Measurements from ENCODE around the gene ARHGAP19. TPM values are rescaled to one million over a fixed set of nuclear protein-coding genes. Genes with fewer than 3 reads are reported as not detected.
A peak's percentile ranks its signal among the peaks of the same experiment; 100 is the strongest.

The ARHGAP19 gene
- total and polyA plus RNA-seq, 2 donors (not counting 3 experiments of a cell fraction or from before 2014, with no cell fraction given) = 6.8 to 20.0 TPM

- intact Hi-C loops (cut with micrococcal nuclease) (loop anchor here (1.0 to 10.0 kb wide), 7 partner anchors 24 to 445 kb away; partner anchors contain the start of gene LCOR), dilution Hi-C loops (cut with MboI; ENCODE audit: extremely low pct_ligation_motif_present, low sequenced_read_pairs) (no loop called here)
- ChIA-PET CTCF (interaction anchor here (0.6 to 13.0 kb wide), 57 partner anchors 8 to 840 kb away, joined by 3 to 397 read pairs (median 4); partner anchors contain the start of genes RRP12 and SLIT1), POLR2A (no interaction called here)
- Histone ChIP-seq H3K27me3 (ENCODE audit: control insufficient read depth in 2 of 2, insufficient read depth in 2 of 2, low read length in 2 of 2) (no peaks in the 10 kb centered on the region), H3K36me3 (ENCODE audit: control insufficient read depth in 2 of 2, extremely low read depth in 1 of 2, insufficient read depth in 2 of 2, low read length in 2 of 2) (no peaks in the 10 kb centered on the region), H3K4me3 (replicated peaks in 1 of 3; ENCODE audit: insufficient read depth in 1 of 3, low read depth in 1 of 3, low read length in 3 of 3) (no peak overlapping the region), H2AFZ (ENCODE audit: low read depth, low read length) (no peak overlapping the region), H3K9me3 (replicated peaks; ENCODE audit: control insufficient read depth, insufficient read depth, low read length) (no peaks in the 10 kb centered on the region), H4K20me1 (replicated peaks; ENCODE audit: control insufficient read depth, extremely low read depth, insufficient read depth, low read length) (no peaks in the 10 kb centered on the region), H3K9me1 (replicated peaks; ENCODE audit: control insufficient read depth, extremely low read depth, insufficient read depth, low read length) (no peaks in the 10 kb centered on the region), H3K4me2 (ENCODE audit: insufficient read depth, low read length) (no peak overlapping the region), H3K9ac (replicated peaks; ENCODE audit: extremely low read depth, insufficient read depth, low read length) (no peak overlapping the region), H3K4me1 (ENCODE audit: control insufficient read depth, extremely low read depth, insufficient read depth, low read length) (no peaks in the 10 kb centered on the region), H3K27ac (ENCODE audit: insufficient read depth, low read depth, low read length) (no peak overlapping the region), H3K79me2 (ENCODE audit: control insufficient read depth, insufficient read depth, low read length) (no peaks in the 10 kb centered on the region)
- FAIRE-seq (peak; percentile 81), DNase-seq (ENCODE audit: low read depth, low spot score) (peak; percentile 85)
- TF ChIP-seq EZH2 (IDR thresholded peaks at IDR 0.05; ENCODE audit: borderline replicate concordance, low read depth, low read length, severe bottlenecking) (no peak), CTCF (IDR thresholded peaks at IDR 0.05; ENCODE audit: extremely low read depth in 1 of 2, insufficient read depth in 1 of 2, low read depth in 1 of 2, low read length in 2 of 2) (peak; percentile 88 to 91), POLR2AphosphoS5 (IDR thresholded peaks at IDR 0.05; ENCODE audit: insufficient read depth, low read depth, low read length) (no peak), FOS (IDR thresholded peaks at IDR 0.05; ENCODE audit: borderline replicate concordance, insufficient read depth, low read length) (no peak), GATA2 (IDR thresholded peaks at IDR 0.05; ENCODE audit: insufficient read depth, insufficient read length, low read depth, low read length) (no peak), MYC (IDR thresholded peaks at IDR 0.05; ENCODE audit: low read depth, low read length) (no peak), MAX (IDR thresholded peaks at IDR 0.05; ENCODE audit: insufficient read depth, insufficient read length) (peak; percentile 43), JUN (IDR thresholded peaks at IDR 0.05; ENCODE audit: borderline replicate concordance, insufficient read depth, insufficient read length, low read depth) (no peak), POLR2A (IDR thresholded peaks at IDR 0.05; ENCODE audit: low read depth, low read length) (no peak)
- BruUV-seq (replicated peaks) = no TSS peak
These were observed 81.9 kb downstream of the ARHGAP19 start for GRCh38 chr10:97210543-97210960.

All from endothelial cell of umbilical vein (primary cell).